ENCODE data around the gene ALDH3A1. TPM values are rescaled to one million over a fixed set of nuclear protein-coding genes. Genes with fewer than 3 reads are reported as not detected.

Gene ALDH3A1
- total RNA-seq, 1 experiment from 2014 or later = not detected

- H3K9me3 ChIP-seq (ENCODE audit: low read length) = no peaks in the 10 kb centered on the region
- DNase-seq = no peak
- no peaks in the 10 kb centered on the region for H3K79me2 ChIP-seq (ENCODE audit: low read length)
- H3K4me2 ChIP-seq (ENCODE audit: low read depth, low read length, poor library complexity, severe bottlenecking) = no peak overlapping the region
- no peaks in the 10 kb centered on the region for H4K20me1 ChIP-seq (ENCODE audit: insufficient read depth, low read depth, low read length)
- H3K27ac ChIP-seq (ENCODE audit: low read length) = no peak overlapping the region
- no peak overlapping the region for H2AFZ ChIP-seq (ENCODE audit: low read length)
- H3K4me3 ChIP-seq (ENCODE audit: low read length) = no peak overlapping the region
- H3K27me3 ChIP-seq (ENCODE audit: low read length) = no peaks in the 10 kb centered on the region
- no peaks in the 10 kb centered on the region for H3K4me1 ChIP-seq (ENCODE audit: low read length)
- H3K9me2 ChIP-seq (replicated peaks; ENCODE audit: insufficient read depth, low read length) = no peaks in the 10 kb centered on the region
- H3K9ac ChIP-seq (ENCODE audit: low read length) = no peak overlapping the region
- no peaks in the 10 kb centered on the region for H3K36me3 ChIP-seq (ENCODE audit: insufficient read depth, low read length)
Measured at GRCh38 chr17:19730843-19731242, 17.3 kb downstream of the ALDH3A1 start.

DNA sequence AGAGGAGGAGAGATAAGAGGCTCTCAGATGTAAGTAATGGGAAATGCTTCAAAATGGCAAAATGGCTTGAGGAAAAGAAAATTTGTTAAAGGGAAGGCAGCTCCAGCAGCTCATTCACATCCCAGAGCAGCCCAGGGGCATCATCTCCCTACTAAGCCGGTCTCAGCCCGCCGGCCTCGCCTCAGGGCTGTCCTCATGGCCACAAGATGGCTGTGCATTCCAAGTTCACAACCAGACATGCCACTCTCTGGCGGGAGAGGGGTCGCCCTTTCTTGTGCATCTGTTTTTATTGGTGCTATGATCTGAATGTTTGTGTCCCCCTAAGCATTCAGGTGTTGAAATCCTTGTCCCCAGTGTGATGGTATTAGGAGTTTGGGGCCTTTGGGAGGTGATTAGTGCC lies 18.2 kb downstream of the ALDH3A1 start:
- no peak overlapping the region for H3K9ac ChIP-seq (ENCODE audit: low read length)
- no peaks in the 10 kb centered on the region for H3K4me1 ChIP-seq (ENCODE audit: low read length)
- DNase-seq = no peak
- H3K9me2 ChIP-seq (replicated peaks; ENCODE audit: insufficient read depth, low read length) = no peaks in the 10 kb centered on the region
- H3K9me3 ChIP-seq (ENCODE audit: low read length) = no peaks in the 10 kb centered on the region
- H3K36me3 ChIP-seq (ENCODE audit: insufficient read depth, low read length) = no peaks in the 10 kb centered on the region
- H3K27me3 ChIP-seq (ENCODE audit: low read length) = no peaks in the 10 kb centered on the region
- H3K79me2 ChIP-seq (ENCODE audit: low read length) = no peaks in the 10 kb centered on the region
- no peak overlapping the region for H3K4me2 ChIP-seq (ENCODE audit: low read depth, low read length, poor library complexity, severe bottlenecking)
- no peak overlapping the region for H2AFZ ChIP-seq (ENCODE audit: low read length)
- H4K20me1 ChIP-seq (ENCODE audit: insufficient read depth, low read depth, low read length) = no peaks in the 10 kb centered on the region
- H3K4me3 ChIP-seq (ENCODE audit: low read length) = no peak overlapping the region
- H3K27ac ChIP-seq (ENCODE audit: low read length) = no peak overlapping the region

GRCh38 chr17:19728084-19728495 lies 20.0 kb downstream of the ALDH3A1 start:
- Histone ChIP-seq H3K36me3 (ENCODE audit: insufficient read depth, low read length) (no peaks in the 10 kb centered on the region), H3K9ac (ENCODE audit: low read length) (no peak overlapping the region), H3K4me1 (ENCODE audit: low read length) (no peaks in the 10 kb centered on the region), H3K9me2 (replicated peaks; ENCODE audit: insufficient read depth, low read length) (no peaks in the 10 kb centered on the region), H3K79me2 (ENCODE audit: low read length) (no peaks in the 10 kb centered on the region), H3K4me3 (ENCODE audit: low read length) (no peak overlapping the region), H3K27ac (ENCODE audit: low read length) (no peak overlapping the region), H3K27me3 (ENCODE audit: low read length) (no peaks in the 10 kb centered on the region), H3K9me3 (ENCODE audit: low read length) (no peaks in the 10 kb centered on the region), H2AFZ (ENCODE audit: low read length) (no peak overlapping the region), H3K4me2 (ENCODE audit: low read depth, low read length, poor library complexity, severe bottlenecking) (no peak overlapping the region), H4K20me1 (ENCODE audit: insufficient read depth, low read depth, low read length) (no peaks in the 10 kb centered on the region)
- no peak for DNase-seq

- H3K9me3 ChIP-seq (ENCODE audit: low read length) = no peaks in the 10 kb centered on the region
- no peak overlapping the region for H3K27ac ChIP-seq (ENCODE audit: low read length)
- H3K36me3 ChIP-seq (ENCODE audit: insufficient read depth, low read length) = no peaks in the 10 kb centered on the region
- H2AFZ ChIP-seq (ENCODE audit: low read length) = no peak overlapping the region
- H3K27me3 ChIP-seq (ENCODE audit: low read length) = no peaks in the 10 kb centered on the region
- no peaks in the 10 kb centered on the region for H3K9me2 ChIP-seq (replicated peaks; ENCODE audit: insufficient read depth, low read length)
- no peak for DNase-seq
- no peaks in the 10 kb centered on the region for H4K20me1 ChIP-seq (ENCODE audit: insufficient read depth, low read depth, low read length)
- H3K9ac ChIP-seq (ENCODE audit: low read length) = no peak overlapping the region
- H3K4me2 ChIP-seq (ENCODE audit: low read depth, low read length, poor library complexity, severe bottlenecking) = no peak overlapping the region
- H3K4me3 ChIP-seq (ENCODE audit: low read length) = no peak overlapping the region
- no peaks in the 10 kb centered on the region for H3K79me2 ChIP-seq (ENCODE audit: low read length)
- H3K4me1 ChIP-seq (ENCODE audit: low read length) = no peaks in the 10 kb centered on the region
Measured at GRCh38 chr17:19727501-19728078, 20.5 kb downstream of the ALDH3A1 start.

DNA sequence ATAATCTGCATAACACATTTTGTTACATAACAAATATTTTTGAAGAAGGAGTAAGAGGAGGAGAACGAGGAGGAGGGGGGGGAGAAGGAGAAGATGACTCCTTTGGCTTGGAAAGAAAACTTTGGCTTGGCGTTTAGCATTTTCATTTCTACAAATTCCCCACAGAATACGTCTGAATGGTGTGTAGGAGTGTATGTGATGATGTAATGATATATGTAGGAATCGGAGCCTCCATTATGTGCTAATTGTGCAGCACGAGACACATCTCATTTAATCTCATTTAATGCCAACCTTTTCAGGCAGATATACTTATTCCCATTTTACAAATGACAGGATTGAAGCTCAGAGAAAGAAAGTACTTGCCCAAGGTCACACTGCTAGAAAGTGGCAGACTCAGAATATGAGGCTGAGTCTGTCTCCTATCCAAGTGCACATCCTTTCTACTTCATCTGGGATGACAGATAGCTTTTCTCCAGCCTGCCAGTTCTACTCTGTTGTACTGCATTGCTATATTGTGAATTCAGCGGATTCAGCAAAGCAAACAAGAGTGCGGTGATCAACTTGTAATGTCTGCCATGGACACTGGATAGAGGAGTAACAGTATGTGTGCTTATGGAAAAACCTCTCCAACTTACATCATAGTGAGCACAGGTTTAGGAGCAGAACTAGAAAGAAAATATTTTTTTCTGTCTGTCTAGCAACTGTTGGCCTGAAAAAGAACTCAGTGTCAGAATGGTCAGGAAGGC lies 21.3 kb downstream of the ALDH3A1 start:
- no peak for DNase-seq
- H3K4me3 ChIP-seq (ENCODE audit: low read length) = no peak overlapping the region
- H3K79me2 ChIP-seq (ENCODE audit: low read length) = no peaks in the 10 kb centered on the region
- H2AFZ ChIP-seq (ENCODE audit: low read length) = no peak overlapping the region
- H4K20me1 ChIP-seq (ENCODE audit: insufficient read depth, low read depth, low read length) = no peaks in the 10 kb centered on the region
- no peak overlapping the region for H3K4me2 ChIP-seq (ENCODE audit: low read depth, low read length, poor library complexity, severe bottlenecking)
- no peaks in the 10 kb centered on the region for H3K27me3 ChIP-seq (ENCODE audit: low read length)
- no peaks in the 10 kb centered on the region for H3K36me3 ChIP-seq (ENCODE audit: insufficient read depth, low read length)
- no peaks in the 10 kb centered on the region for H3K9me2 ChIP-seq (replicated peaks; ENCODE audit: insufficient read depth, low read length)
- H3K4me1 ChIP-seq (ENCODE audit: low read length) = no peaks in the 10 kb centered on the region
- H3K27ac ChIP-seq (ENCODE audit: low read length) = no peak overlapping the region
- H3K9me3 ChIP-seq (ENCODE audit: low read length) = no peaks in the 10 kb centered on the region
- no peak overlapping the region for H3K9ac ChIP-seq (ENCODE audit: low read length)

- H3K9me2 ChIP-seq (replicated peaks; ENCODE audit: insufficient read depth, low read length) = no peaks in the 10 kb centered on the region
- no peaks in the 10 kb centered on the region for H4K20me1 ChIP-seq (ENCODE audit: insufficient read depth, low read depth, low read length)
- no peak for DNase-seq
- H3K9ac ChIP-seq (ENCODE audit: low read length) = no peak overlapping the region
- no peaks in the 10 kb centered on the region for H3K9me3 ChIP-seq (ENCODE audit: low read length)
- H2AFZ ChIP-seq (ENCODE audit: low read length) = no peak overlapping the region
- H3K4me2 ChIP-seq (ENCODE audit: low read depth, low read length, poor library complexity, severe bottlenecking) = no peak overlapping the region
- H3K27ac ChIP-seq (ENCODE audit: low read length) = no peak overlapping the region
- no peaks in the 10 kb centered on the region for H3K4me1 ChIP-seq (ENCODE audit: low read length)
- H3K79me2 ChIP-seq (ENCODE audit: low read length) = no peaks in the 10 kb centered on the region
- H3K27me3 ChIP-seq (ENCODE audit: low read length) = no peaks in the 10 kb centered on the region
- no peaks in the 10 kb centered on the region for H3K36me3 ChIP-seq (ENCODE audit: insufficient read depth, low read length)
- H3K4me3 ChIP-seq (ENCODE audit: low read length) = no peak overlapping the region
Measured at GRCh38 chr17:19725486-19725885, 22.6 kb downstream of the ALDH3A1 start.

GRCh38 chr17:19724501-19725420 lies 23.3 kb downstream of the ALDH3A1 start:
- no peaks in the 10 kb centered on the region for H3K27me3 ChIP-seq (ENCODE audit: low read length)
- H2AFZ ChIP-seq (ENCODE audit: low read length) = no peak overlapping the region
- no peaks in the 10 kb centered on the region for H3K79me2 ChIP-seq (ENCODE audit: low read length)
- DNase-seq = no peak
- no peak overlapping the region for H3K9ac ChIP-seq (ENCODE audit: low read length)
- H3K27ac ChIP-seq (ENCODE audit: low read length) = no peak overlapping the region
- no peaks in the 10 kb centered on the region for H3K9me2 ChIP-seq (replicated peaks; ENCODE audit: insufficient read depth, low read length)
- no peaks in the 10 kb centered on the region for H3K36me3 ChIP-seq (ENCODE audit: insufficient read depth, low read length)
- H4K20me1 ChIP-seq (ENCODE audit: insufficient read depth, low read depth, low read length) = no peaks in the 10 kb centered on the region
- no peaks in the 10 kb centered on the region for H3K9me3 ChIP-seq (ENCODE audit: low read length)
- H3K4me1 ChIP-seq (ENCODE audit: low read length) = no peaks in the 10 kb centered on the region
- no peak overlapping the region for H3K4me2 ChIP-seq (ENCODE audit: low read depth, low read length, poor library complexity, severe bottlenecking)
- no peak overlapping the region for H3K4me3 ChIP-seq (ENCODE audit: low read length)

DNA sequence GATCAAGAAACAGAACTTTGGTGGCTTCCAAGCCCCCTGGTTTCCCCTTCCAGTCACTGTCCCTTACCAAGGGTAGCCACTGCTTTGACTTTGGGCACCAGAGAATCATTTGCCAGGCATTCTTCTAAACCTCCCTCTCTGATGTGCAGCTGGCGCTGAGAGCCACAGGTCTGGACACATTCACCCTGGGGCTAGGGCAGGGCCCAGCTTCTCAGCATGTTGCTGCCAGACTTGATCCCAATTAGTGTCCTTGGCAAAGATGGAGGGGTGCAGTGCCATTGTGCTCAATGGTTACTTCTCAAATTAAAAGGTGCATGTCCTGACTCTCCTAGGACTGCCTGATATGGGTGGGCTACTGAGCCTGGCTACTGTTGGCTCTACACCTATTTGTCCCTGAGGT lies 24.1 kb downstream of the ALDH3A1 start:
- Histone ChIP-seq H3K27me3 (ENCODE audit: low read length) (no peaks in the 10 kb centered on the region), H3K27ac (ENCODE audit: low read length) (no peak overlapping the region), H2AFZ (ENCODE audit: low read length) (no peak overlapping the region), H3K4me2 (ENCODE audit: low read depth, low read length, poor library complexity, severe bottlenecking) (no peak overlapping the region), H3K9ac (ENCODE audit: low read length) (no peak overlapping the region), H4K20me1 (ENCODE audit: insufficient read depth, low read depth, low read length) (peaks cover 2% of the 10 kb centered on the region; the same call in 1 of the 2 replicates), H3K4me3 (ENCODE audit: low read length) (no peak overlapping the region), H3K4me1 (ENCODE audit: low read length) (no peaks in the 10 kb centered on the region), H3K36me3 (ENCODE audit: insufficient read depth, low read length) (no peaks in the 10 kb centered on the region), H3K9me3 (ENCODE audit: low read length) (no peaks in the 10 kb centered on the region), H3K9me2 (replicated peaks; ENCODE audit: insufficient read depth, low read length) (no peaks in the 10 kb centered on the region), H3K79me2 (ENCODE audit: low read length) (no peaks in the 10 kb centered on the region)
- no peak for DNase-seq
